Cardiac septum (tissue), 1 donor: ENCODE data around the gene FTH1. TPM values are rescaled to one million over a fixed set of nuclear protein-coding genes. Genes with fewer than 3 reads are reported as not detected.

Experiments used
- DNase-seq: peaks from one replicate; pipeline ENCODE4 v3.0.0-alpha.2; 2020; ENCODE audit warnings: low spot score
- intact Hi-C: fragments of 100-400 bp; cut with DNase I; formaldehyde crosslinking; loops from one replicate; pipeline ENCODE4 v1.14.0; 2022
- total RNA-seq: library from RNA; stranded (reverse); fragmentation: NEBNext Ultra II Directional; extraction: Animal tissue kit (Norgen Biotek cat#: 25700); gene quantifications from one replicate; pipeline ENCODE4 v1.2.1, GENCODE V29; 2021
- donor health status: DM: no; HTN: no; CAD: no.

The FTH1 gene
- total RNA-seq, 1 donor from 2014 or later: 3,174 TPM

GRCh38 chr11:61967924-61968757 is 707 bp upstream of the FTH1 start:
- no peak for DNase-seq
- intact Hi-C loops: loop anchor here (2.0 to 5.0 kb wide), 2 partner anchors 77 to 151 kb away; partner anchors contain the start of genes FADS1 and FADS3

GRCh38 chr11:61966734-61967115 is 709 bp downstream of the FTH1 start:
- intact Hi-C loops: loop anchor here (2.0 to 5.0 kb wide), 2 partner anchors 76 to 149 kb away; partner anchors contain the start of genes FADS1 and FADS3
- no peak for DNase-seq

DNA sequence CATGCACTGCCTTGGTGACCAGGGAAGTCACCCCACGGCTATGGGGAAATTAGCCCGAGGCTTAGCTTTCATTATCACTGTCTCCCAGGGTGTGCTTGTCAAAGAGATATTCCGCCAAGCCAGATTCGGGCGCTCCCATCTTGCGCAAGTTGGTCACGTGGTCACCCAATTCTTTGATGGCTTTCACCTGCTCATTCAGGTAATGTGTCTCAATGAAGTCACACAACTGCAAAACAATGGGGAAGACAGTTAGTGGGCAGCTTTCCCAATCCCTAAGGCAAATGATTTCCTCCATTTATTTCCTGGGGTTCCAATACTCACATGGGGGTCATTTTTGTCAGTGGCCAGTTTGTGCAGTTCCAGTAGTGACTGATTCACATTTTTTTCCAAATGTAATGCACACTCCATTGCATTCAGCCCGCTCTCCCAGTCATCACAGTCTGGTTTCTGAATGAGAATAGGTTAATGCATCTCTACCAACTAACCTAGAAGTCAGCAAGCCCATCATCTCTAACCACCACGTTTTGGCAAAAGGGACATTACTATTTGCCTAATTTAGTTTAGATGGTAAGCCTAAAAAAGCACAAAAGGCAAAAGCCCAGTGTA is 2.7 kb downstream of the FTH1 start:
- intact Hi-C loops: loop anchor here (5.0 kb wide), 1 partner anchor 147 kb away; the partner anchor contains the start of gene FADS1
- DNase-seq: peak; percentile 72

- no peak for DNase-seq
- intact Hi-C loops: no loop called here
Observed at GRCh38 chr11:61964058-61964665, 3.3 kb downstream of the FTH1 start.

DNA sequence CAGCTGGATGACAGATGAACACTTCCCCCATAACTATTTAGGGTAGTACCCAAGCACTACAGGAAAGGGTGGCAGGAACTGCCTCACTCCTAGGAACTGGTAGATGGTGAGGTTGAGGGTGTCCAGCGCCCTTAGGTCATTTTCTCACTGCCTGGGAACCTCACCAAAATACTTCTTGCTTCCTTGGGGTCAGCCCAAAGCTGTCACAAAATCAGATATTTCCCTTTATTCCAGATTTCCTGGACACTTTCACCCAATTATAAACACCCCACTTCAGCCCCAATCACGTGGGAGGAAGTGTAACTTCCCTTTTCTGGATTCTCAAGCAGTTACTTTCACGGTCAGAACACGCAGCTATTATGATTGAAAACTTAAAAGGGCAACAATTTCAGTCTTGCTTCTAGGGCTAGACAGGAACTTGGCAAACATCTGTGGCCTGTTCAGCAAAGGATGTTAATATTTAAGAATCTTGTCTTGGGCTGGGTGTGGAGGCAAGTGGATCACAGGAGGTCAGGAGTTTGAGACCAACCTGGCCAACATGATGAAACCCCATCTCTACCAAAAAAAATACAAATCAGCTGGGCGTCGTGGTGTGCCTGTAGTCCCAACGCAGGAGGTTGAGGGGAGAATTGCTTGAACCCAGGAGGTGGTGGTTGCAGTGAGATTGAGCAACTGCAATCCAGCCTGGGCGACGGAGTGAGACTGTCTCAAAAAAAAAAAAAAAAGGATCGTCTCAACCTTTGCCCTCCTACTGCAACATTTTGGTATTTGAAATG is 4.0 kb downstream of the FTH1 start:
- peak; percentile 74 for DNase-seq
- intact Hi-C loops: no loop called here

DNA sequence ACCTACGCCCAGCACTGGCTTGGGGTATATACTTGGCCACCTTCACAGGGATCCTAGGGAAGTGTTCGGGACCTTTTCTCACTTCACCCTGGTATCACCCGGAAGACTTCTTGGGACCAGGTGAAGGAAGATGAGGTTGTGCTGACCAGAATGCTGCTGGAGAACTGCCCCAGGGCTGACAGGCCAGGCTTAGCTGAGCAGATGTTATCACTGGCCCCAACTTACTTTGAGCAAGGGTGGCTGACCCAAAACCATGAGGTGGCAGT is 4.5 kb downstream of the FTH1 start:
- DNase-seq: no peak
- intact Hi-C loops: no loop called here

GRCh38 chr11:61962213-61963015 is 5.0 kb downstream of the FTH1 start:
- intact Hi-C loops: no loop called here
- no peak for DNase-seq

GRCh38 chr11:61961570-61962212 is 5.7 kb downstream of the FTH1 start:
- no peak for DNase-seq
- intact Hi-C loops: no loop called here

- intact Hi-C loops: no loop called here
- no peak for DNase-seq
Observed at GRCh38 chr11:61960532-61960931, 6.9 kb downstream of the FTH1 start.

DNA sequence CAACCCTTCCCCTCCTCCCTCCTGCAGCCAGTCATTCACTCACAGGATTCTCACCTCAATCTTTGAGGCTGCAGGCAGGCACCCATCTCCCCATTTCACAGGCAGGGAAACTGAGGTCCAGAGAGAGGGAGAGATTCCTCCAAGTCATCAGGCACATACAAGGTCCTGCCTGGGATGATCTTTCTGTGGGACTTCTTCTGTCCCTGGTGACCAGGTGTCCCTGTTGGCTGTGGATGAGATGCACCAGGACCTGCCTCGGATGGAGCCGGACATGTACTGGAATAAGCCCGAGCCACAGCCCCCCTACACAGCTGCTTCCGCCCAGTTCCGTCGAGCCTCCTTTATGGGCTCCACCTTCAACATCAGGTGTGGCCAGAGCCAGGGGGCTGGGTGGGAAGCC is 7.8 kb downstream of the FTH1 start:
- intact Hi-C loops: loop anchor here (10.0 kb wide), 1 partner anchor 95 kb away; no protein-coding TSS in a partner anchor
- DNase-seq: no peak

DNA sequence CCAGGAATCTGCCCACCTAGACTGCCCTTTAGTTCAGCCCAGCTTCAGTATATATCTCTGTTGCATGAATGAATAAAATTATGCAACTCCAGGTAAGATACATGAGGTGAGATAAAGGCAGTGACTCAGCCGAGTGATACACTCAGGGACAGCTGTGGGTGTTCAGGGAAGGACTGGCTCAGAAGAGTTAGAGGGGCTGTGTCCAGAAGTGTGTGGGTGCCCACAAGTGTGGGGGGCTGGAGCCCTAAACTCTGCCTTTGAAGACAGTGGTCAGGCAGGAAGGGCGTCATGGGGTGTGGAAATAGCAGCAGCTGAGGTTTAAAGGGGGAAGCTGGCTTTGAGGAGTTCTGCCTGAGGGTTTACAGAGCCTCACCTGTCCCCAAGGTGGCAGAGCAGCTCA is 8.3 kb downstream of the FTH1 start:
- intact Hi-C loops: loop anchor here (10.0 kb wide), 1 partner anchor 96 kb away; no protein-coding TSS in a partner anchor
- DNase-seq: no peak

GRCh38 chr11:61958590-61958989 is 8.8 kb downstream of the FTH1 start:
- peak; percentile 22 for DNase-seq

DNA sequence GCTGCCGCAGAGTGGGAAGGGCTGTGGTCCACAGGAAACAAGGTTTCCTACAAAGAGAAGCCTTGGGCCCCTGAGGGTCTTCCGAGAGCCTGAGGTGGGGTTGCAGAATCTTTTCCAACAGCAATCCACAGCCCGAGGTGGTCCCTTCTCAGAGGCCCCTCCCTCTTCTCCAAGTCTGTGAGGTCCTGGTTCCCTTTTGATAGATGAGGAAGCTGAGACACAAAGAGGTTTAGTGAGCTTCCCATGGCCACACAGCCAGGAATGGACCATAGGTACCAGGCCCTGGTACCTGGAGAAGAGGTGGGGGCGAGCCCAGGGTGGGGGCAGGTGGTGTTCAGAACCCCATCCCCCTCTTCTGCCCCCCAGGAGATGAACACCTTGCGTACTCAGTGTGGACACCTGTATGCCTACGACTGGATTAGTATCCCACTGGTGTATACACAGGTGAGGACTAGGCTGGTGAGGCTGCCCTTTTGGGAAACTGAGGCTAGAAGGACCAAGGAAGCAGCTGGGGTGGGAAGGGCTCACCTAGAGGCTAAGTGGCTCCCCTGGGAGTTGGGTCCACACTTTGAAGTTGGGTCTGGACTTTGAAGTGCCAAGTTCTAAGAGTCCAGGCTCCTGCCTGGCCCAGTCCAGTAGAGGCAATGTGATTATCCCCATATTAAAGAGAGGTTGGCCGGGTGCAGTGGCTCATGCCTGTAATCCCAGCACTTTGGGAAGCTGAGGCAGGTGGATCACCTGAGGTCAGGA is 10.2 kb downstream of the FTH1 start:
- intact Hi-C loops: loop anchor here (10.0 kb wide), 1 partner anchor 98 kb away; no protein-coding TSS in a partner anchor
- DNase-seq: no peak

More at GRCh38 chr11:61958590-61958989, 8.8 kb downstream of the FTH1 start:
- intact Hi-C loops: loop anchor here (10.0 kb wide), 1 partner anchor 96 kb away; no protein-coding TSS in a partner anchor

GRCh38 chr11:61956191-61957020 is 11.0 kb downstream of the FTH1 start:
- no peak for DNase-seq
- intact Hi-C loops: loop anchor here (10.0 kb wide), 1 partner anchor 98 kb away; no protein-coding TSS in a partner anchor

DNA sequence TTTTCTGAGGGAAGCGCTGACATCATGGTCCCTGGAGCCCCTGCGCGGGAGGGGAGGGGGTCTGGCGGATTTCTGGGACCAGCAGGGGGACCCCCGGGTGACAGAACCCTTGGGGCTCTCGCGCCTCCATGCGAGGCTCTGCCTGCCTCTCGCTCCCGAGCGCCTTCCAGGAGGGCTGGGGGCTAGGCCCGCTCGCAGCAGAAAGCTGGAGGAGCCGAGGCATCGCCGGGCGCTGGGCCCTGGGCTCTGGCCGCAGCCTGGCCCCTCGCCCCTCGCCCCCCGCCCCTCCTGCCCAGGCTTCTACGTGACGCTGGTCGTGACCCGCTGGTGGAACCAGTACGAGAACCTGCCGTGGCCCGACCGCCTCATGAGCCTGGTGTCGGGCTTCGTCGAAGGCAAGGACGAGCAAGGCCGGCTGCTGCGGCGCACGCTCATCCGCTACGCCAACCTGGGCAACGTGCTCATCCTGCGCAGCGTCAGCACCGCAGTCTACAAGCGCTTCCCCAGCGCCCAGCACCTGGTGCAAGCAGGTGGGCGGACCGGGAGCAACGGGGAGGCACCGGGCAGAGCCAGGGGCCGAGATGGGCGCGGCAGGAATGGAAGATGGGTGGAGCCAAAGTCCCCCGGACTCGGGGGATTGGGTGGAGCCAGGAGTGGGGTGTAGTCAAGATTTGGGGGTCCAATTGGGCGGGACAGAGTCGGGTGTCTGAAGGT is 11.9 kb downstream of the FTH1 start:
- DNase-seq: no peak
- intact Hi-C loops: loop anchor here (10.0 kb wide), 1 partner anchor 99 kb away; no protein-coding TSS in a partner anchor

- intact Hi-C loops: loop anchor here (10.0 kb wide), 1 partner anchor 100 kb away; no protein-coding TSS in a partner anchor
- peak; percentile 93 for DNase-seq
Observed at GRCh38 chr11:61954851-61955421, 12.5 kb downstream of the FTH1 start.
